Esophagus squamous epithelium (tissue), 5 donors: Measurements from ENCODE around the gene ALG5. TPM values are rescaled to one million over a fixed set of nuclear protein-coding genes. Genes with fewer than 3 reads are reported as not detected.

Experiments used
- DNase-seq: peaks from one replicate; lab custom pipeline; 2025; lab: John Stamatoyannopoulos, UW
- H3K27ac ChIP-seq, 4 donors: fragments of 200-600 bp; sonication (generic); one replicate each; pipeline ENCODE4 v1.5.1; 2016 to 2019; ENCODE audit warnings: mild to moderate bottlenecking in 1 of 4
- H3K27me3 ChIP-seq, 4 donors: fragments of 200-600 bp; sonication (generic); 1 replicate in 3 of 4; 2 replicates in 1 of 4; pipeline versions ENCODE4 v1.5.1 to v1.6.0; 2017 to 2021; ENCODE audit warnings: antibody characterized with exemption in 1 of 4
- H3K36me3 ChIP-seq, 3 donors: fragments of 200-600 bp; sonication (generic); one replicate each; pipeline ENCODE4 v1.5.1; 2016 to 2019
- H3K4me1 ChIP-seq, 3 donors: fragments of 200-600 bp; sonication (generic); one replicate each; pipeline ENCODE4 v1.5.1; 2017 to 2019
- H3K4me3 ChIP-seq, 4 donors: fragments of 200-600 bp; sonication (generic); 1 replicate in 3 of 4; 2 replicates in 1 of 4; pipeline ENCODE4 v1.5.1; 2016 to 2019; ENCODE audit warnings: mild to moderate bottlenecking in 2 of 4, moderate library complexity in 1 of 4
- H3K9me3 ChIP-seq, 3 donors: fragments of 200-600 bp; sonication (generic); one replicate each; pipeline ENCODE4 v1.5.1; 2016 to 2019
- POLR2A ChIP-seq, 4 donors: fragments of 450-650 bp; IDR thresholded peaks; one replicate each; pipeline ENCODE4 v1.6.1; 2017; ENCODE audit warnings: antibody characterized with exemption in 4 of 4, mild to moderate bottlenecking in 4 of 4, moderate library complexity in 3 of 4
- WGBS, 2 donors: methylation state at CpG; one replicate each; pipeline ENCODE4 v1.1.5; 2018; 5-methylcytosine and 5-hydroxymethylcytosine counted together
- intact Hi-C: fragments of 100-400 bp; cut with DNase I; formaldehyde crosslinking; loops from one replicate; pipeline ENCODE4 v1.15.0; 2022
- total RNA-seq, 4 donors: library from RNA; depleted of rRNA; stranded (reverse); fragments of >200 nt; gene quantifications; one replicate each; pipeline ENCODE4 v1.1.0, GENCODE V29; 2016
- TF ChIP-seq, protein P1 (sequence below), 6 experiments: fragments of 450-650 bp in 4 of 6; fragments of 200-600 bp in 2 of 6; sonication (generic) in 2 of 6; IDR thresholded peaks; one replicate each; pipeline ENCODE4 v1.5.1; 2016 to 2019; ENCODE audit warnings: antibody characterized with exemption in 6 of 6, mild to moderate bottlenecking in 4 of 6, moderate library complexity in 4 of 6
- donor health status: DM: yes; HTN: yes; CAD: no.

The ALG5 gene
- total RNA-seq, 4 donors from 2014 or later, result 15.0 to 43.1 (median 23.3) TPM

DNA sequence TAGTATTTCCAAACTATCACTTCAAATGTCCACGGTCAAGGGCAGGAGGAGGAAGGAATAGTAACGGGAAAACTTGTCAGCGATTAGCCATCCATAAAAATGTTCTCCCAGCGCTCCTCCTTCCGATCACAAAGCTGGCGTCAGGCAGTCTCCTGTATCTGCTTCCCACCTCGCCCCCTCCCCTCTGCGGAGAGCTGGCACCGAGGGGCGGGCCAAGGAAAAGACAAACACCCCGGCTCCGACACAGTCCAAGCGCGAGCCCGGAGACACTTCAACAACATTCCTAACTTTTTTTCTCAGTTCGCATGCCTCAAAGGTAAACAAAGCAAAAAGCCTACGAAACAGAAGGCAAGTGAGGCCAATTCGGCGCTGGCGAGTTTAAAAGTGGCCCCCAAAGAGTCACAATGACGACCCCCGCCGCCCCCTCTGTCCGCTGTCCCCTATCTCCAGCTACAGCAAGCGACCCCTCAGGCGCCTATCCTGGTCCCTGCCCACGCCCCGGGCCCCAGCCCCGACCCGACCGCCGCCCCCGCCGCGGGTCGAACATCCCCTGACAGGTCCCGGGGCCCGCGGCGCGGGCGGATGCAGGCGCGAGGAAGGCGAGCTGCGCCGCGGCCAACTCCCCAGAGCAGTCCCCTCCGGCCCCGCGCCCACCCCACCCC, 79.8 kb downstream of the ALG5 start:
- TF ChIP-seq, protein P1, sequence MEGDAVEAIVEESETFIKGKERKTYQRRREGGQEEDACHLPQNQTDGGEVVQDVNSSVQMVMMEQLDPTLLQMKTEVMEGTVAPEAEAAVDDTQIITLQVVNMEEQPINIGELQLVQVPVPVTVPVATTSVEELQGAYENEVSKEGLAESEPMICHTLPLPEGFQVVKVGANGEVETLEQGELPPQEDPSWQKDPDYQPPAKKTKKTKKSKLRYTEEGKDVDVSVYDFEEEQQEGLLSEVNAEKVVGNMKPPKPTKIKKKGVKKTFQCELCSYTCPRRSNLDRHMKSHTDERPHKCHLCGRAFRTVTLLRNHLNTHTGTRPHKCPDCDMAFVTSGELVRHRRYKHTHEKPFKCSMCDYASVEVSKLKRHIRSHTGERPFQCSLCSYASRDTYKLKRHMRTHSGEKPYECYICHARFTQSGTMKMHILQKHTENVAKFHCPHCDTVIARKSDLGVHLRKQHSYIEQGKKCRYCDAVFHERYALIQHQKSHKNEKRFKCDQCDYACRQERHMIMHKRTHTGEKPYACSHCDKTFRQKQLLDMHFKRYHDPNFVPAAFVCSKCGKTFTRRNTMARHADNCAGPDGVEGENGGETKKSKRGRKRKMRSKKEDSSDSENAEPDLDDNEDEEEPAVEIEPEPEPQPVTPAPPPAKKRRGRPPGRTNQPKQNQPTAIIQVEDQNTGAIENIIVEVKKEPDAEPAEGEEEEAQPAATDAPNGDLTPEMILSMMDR (IDR thresholded peaks at IDR 0.05), result no peak
- TF ChIP-seq POLR2A (IDR thresholded peaks at IDR 0.05), result no peak
- intact Hi-C loops, result no loop called here
- Histone ChIP-seq H3K36me3 (no peaks in the 10 kb centered on the region), H3K4me1 (peaks cover 0 to 37% (median 0%) of the 10 kb centered on the region in 3 donors), H3K9me3 (no peaks in the 10 kb centered on the region), H3K27me3 (peaks cover 0 to 52% (median 0%) of the 10 kb centered on the region in 4 donors), H3K27ac (peak overlapping the region; percentile 62 to 83 (median 72)), H3K4me3 (peak overlapping the region; percentile 45 to 77 (median 61))
- WGBS, 2 donors, result 2 to 3% methylated on average over 18 to 20 of the region's 51 CpGs
- no peak for DNase-seq

DNA sequence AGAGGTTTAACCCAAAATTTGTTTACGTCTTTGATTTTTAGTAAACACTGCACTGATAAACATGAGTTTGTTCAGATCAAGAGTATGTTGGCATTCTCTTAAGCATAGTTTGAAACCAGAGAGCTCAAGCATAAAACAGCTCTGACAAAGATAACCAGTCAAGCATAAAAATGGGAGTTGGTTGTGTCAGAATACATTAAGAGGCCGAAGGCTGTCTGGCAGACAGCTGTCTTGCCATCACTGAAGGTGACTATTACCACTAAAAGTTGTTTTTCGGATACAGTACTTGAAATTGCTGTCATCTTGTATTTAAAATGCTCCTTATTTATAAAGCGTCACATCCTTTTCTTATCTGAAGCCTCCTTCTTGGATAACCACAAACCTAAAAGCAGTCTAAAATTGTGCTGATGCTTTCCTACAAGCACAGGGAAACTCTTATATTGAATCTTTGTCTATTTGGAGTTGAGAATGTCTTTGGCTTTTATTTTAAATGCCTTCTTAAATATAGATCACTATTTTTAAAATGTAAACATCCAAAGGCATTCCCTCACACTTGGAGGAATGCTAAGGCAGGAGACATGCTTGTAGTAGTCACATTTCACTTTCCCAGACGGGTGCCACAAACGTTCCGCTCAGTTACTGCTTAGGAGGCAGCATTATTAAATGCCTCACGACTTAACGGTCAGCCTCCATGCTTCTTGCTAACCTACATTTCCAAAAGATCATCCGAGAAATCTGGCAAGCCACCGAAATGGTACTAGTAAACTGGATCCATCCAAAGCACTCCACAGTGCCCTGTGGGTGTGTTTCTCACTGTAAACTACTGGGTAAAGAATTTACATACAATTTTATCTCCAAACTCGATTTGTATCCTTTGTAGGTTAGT, 80.7 kb downstream of the ALG5 start:
- WGBS, 2 donors, result 26 to 31% methylated on average over 11 to 12 of the region's 12 CpGs
- H3K9me3 ChIP-seq, result no peaks in the 10 kb centered on the region
- DNase-seq, result no peak
- intact Hi-C loops, result no loop called here
- no peaks in the 10 kb centered on the region for H3K36me3 ChIP-seq
- H3K27me3 ChIP-seq, result peaks cover 0 to 52% (median 0%) of the 10 kb centered on the region in 4 donors
- TF ChIP-seq POLR2A (IDR thresholded peaks at IDR 0.05), result no peak
- TF ChIP-seq, protein P1 (IDR thresholded peaks at IDR 0.05), result no peak
- H3K4me3 ChIP-seq, result peak overlapping the region; percentile 45 to 77 (median 61)
- peak overlapping the region in 3 of 4 donors; percentile 62 to 83 (median 78) for H3K27ac ChIP-seq
- H3K4me1 ChIP-seq, result peaks cover 0 to 37% (median 0%) of the 10 kb centered on the region in 3 donors

DNA sequence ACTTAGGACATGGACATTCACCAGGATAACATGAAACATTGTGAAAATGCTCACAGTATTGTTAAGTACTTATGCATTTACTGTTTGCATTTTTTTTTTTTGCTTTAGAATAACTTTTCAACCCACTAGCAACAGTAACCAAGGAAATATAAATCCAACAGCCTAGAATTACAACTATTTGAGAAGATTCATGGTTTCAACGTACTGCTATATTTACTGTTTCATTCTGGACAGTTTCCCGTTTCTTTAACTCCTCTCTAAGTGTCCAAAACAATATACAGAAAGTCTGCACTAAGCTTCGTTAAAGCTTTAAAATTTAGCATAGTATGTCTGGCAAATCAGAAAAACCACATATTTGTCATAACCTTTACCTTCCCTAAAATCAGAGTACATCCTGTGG, 81.8 kb downstream of the ALG5 start:
- Histone ChIP-seq H3K9me3 (no peaks in the 10 kb centered on the region), H3K4me1 (peaks cover 0 to 37% (median 0%) of the 10 kb centered on the region in 3 donors), H3K4me3 (no peak overlapping the region), H3K36me3 (no peaks in the 10 kb centered on the region), H3K27me3 (peaks cover 0 to 52% (median 0%) of the 10 kb centered on the region in 4 donors), H3K27ac (no peak overlapping the region)
- DNase-seq, result no peak
- intact Hi-C loops, result no loop called here
- TF ChIP-seq POLR2A (IDR thresholded peaks at IDR 0.05), result no peak
- TF ChIP-seq, protein P1 (IDR thresholded peaks at IDR 0.05), result no peak
- WGBS, 2 donors, result 59 to 77% methylated on average over 3 of the region's 3 CpGs

DNA sequence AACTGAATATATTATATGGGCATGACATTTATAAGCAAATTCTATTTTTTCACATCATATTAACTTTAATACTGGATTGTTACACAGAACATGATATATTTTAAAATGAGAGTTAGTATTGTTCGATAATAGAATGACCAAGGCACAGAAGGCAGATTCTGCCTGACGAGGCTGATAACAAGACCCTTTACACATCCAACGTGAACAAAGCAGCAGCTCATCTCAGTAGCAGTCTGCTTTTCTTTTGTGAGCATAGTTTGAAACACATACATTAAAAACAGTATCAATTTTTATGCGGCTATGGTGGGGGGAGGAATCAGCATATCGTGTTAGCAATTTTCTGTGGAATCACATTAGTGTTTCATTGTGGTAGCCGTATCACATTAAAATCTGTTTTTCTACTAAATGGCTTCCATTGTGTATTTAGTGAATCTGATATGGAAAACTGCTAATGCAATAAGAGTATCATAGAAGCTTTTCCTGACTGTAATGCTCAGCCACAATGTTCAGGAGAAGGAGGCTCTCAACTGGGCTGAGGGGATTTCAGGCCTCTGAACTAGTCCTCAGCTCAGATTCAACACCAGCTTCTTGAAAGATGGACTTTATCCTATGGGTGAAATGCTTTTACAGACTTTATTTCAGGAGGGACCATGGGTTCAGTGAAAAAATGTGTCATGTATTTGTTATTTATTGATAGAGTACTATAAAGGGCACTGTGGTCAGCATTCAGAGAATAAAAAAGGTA, 83.1 kb downstream of the ALG5 start:
- Histone ChIP-seq H3K36me3 (no peaks in the 10 kb centered on the region), H3K27ac (no peak overlapping the region), H3K27me3 (peaks cover 0 to 50% (median 0%) of the 10 kb centered on the region in 4 donors), H3K4me1 (peaks cover 0 to 37% (median 0%) of the 10 kb centered on the region in 3 donors), H3K4me3 (no peak overlapping the region), H3K9me3 (no peaks in the 10 kb centered on the region)
- intact Hi-C loops, result no loop called here
- TF ChIP-seq, protein P1 (IDR thresholded peaks at IDR 0.05), result no peak
- TF ChIP-seq POLR2A (IDR thresholded peaks at IDR 0.05), result no peak
- DNase-seq, result no peak
- WGBS, 2 donors, result 89 to 93% methylated on average over 6 of the region's 6 CpGs
